Tibial artery (tissue), 4 donors: ENCODE measurements around the gene RNF38.

Experiments used
- DNase-seq, 2 donors: peaks; one replicate each; pipeline ENCODE4 v3.0.0-alpha.2; 2019
- H3K27ac ChIP-seq, 2 donors: fragments of 200-600 bp; sonication (generic) in 1 of 2; 1 replicate in 1 of 2; 2 replicates in 1 of 2; pipeline ENCODE4 v1.5.1; 2018 to 2019; ENCODE audit warnings: mild to moderate bottlenecking in 1 of 2
- H3K27me3 ChIP-seq, 2 donors: fragments of 200-600 bp; sonication (generic) in 1 of 2; one replicate each; pipeline versions ENCODE4 v1.5.1 to v1.6.0; 2016 to 2019
- H3K36me3 ChIP-seq, 3 donors: fragments of 200-600 bp; sonication (generic) in 2 of 3; one replicate each; pipeline ENCODE4 v1.5.1; 2016 to 2019; ENCODE audit warnings: mild to moderate bottlenecking in 2 of 3
- H3K4me1 ChIP-seq, 4 donors: fragments of 200-600 bp; sonication (generic) in 2 of 4; 1 replicate in 3 of 4; 2 replicates in 1 of 4; pipeline ENCODE4 v1.5.1; 2016 to 2019
- H3K4me3 ChIP-seq, 2 donors: fragments of 200-600 bp; sonication (generic) in 1 of 2; 1 replicate in 1 of 2; 2 replicates in 1 of 2; pipeline ENCODE4 v1.5.1; 2018 to 2019; ENCODE audit warnings: mild to moderate bottlenecking in 2 of 2
- H3K9me3 ChIP-seq, 3 donors: fragments of 200-600 bp; sonication (generic) in 1 of 3; one replicate each; pipeline ENCODE4 v1.5.1; 2016 to 2019
- intact Hi-C: fragments of 100-400 bp; cut with DNase I; formaldehyde crosslinking; loops from one replicate; pipeline ENCODE4 v1.15.0; 2023; ENCODE audit warnings: low total_unique reads
- TF ChIP-seq, protein P1 (sequence below), 2 experiments: fragments of 200-600 bp in 1 of 2; fragments of 450-650 bp in 1 of 2; IDR thresholded peaks; one replicate each; pipeline ENCODE4 v1.5.1; 2017 to 2019; ENCODE audit warnings: antibody characterized with exemption in 2 of 2, mild to moderate bottlenecking in 1 of 2, moderate library complexity in 1 of 2

RNF38 gene

GRCh38 chr9:36337865-36338264, 62.2 kb downstream of the RNF38 start:
- no peaks in the 10 kb centered on the region for H3K9me3 ChIP-seq
- peaks cover 40 to 75% (median 55%) of the 10 kb centered on the region in 3 donors for H3K36me3 ChIP-seq
- H3K27ac ChIP-seq, result no peak overlapping the region
- H3K27me3 ChIP-seq, result no peaks in the 10 kb centered on the region
- DNase-seq, result no peak
- TF ChIP-seq, protein P1, sequence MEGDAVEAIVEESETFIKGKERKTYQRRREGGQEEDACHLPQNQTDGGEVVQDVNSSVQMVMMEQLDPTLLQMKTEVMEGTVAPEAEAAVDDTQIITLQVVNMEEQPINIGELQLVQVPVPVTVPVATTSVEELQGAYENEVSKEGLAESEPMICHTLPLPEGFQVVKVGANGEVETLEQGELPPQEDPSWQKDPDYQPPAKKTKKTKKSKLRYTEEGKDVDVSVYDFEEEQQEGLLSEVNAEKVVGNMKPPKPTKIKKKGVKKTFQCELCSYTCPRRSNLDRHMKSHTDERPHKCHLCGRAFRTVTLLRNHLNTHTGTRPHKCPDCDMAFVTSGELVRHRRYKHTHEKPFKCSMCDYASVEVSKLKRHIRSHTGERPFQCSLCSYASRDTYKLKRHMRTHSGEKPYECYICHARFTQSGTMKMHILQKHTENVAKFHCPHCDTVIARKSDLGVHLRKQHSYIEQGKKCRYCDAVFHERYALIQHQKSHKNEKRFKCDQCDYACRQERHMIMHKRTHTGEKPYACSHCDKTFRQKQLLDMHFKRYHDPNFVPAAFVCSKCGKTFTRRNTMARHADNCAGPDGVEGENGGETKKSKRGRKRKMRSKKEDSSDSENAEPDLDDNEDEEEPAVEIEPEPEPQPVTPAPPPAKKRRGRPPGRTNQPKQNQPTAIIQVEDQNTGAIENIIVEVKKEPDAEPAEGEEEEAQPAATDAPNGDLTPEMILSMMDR (IDR thresholded peaks at IDR 0.05), result no peak
- intact Hi-C loops, result loop anchor here (10.0 kb wide), 1 partner anchor 123 kb away; no protein-coding TSS in a partner anchor
- no peaks in the 10 kb centered on the region for H3K4me1 ChIP-seq
- no peak overlapping the region for H3K4me3 ChIP-seq

DNA sequence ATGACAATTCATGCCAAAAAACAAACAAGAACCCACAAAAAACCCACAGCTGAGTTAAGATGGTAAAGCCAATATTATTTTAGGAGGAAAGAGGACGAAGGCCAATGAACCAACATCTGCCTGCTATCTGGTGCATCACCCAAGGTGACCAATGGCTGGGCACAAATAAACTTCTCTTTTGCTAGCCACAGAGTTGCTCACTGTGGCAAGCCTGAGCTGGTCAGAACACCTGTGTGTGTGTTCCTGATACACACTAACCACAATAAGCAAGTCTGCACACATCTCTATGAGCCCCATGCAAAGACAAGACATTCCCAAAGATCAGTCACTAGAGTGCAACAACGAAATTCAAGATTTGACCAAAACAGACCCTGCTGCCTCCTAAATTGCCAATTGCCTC, 63.1 kb downstream of the RNF38 start:
- H3K27ac ChIP-seq, result no peak overlapping the region
- H3K4me3 ChIP-seq, result no peak overlapping the region
- H3K27me3 ChIP-seq, result no peaks in the 10 kb centered on the region
- H3K4me1 ChIP-seq, result no peaks in the 10 kb centered on the region
- TF ChIP-seq, protein P1 (IDR thresholded peaks at IDR 0.05), result no peak
- intact Hi-C loops, result loop anchor here (10.0 kb wide), 1 partner anchor 122 kb away; no protein-coding TSS in a partner anchor
- no peaks in the 10 kb centered on the region for H3K9me3 ChIP-seq
- H3K36me3 ChIP-seq, result peaks cover 40 to 68% (median 54%) of the 10 kb centered on the region in 3 donors
- no peak for DNase-seq

GRCh38 chr9:36336131-36336907, 63.8 kb downstream of the RNF38 start:
- no peak for DNase-seq
- intact Hi-C loops, result loop anchor here (10.0 kb wide), 1 partner anchor 122 kb away; no protein-coding TSS in a partner anchor

DNA sequence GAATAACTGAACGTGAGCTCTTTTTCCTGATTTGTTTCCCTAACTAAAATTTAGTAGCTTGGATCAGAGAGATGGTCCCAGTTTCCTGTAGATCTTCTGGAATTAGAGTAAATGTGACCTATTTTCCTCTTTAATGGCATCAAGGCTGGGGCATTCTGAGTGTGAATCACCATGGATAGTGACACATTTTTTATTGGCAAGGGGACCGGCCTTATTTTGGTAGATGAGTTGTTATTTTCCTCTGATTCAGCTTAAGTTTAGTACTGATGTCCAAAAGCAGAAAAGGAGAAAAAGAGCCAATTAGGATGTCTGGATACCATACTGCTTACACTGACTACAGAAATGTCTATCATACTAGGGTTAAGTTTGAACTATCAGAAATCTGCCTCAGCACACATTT, 68.1 kb downstream of the RNF38 start:
- no peaks in the 10 kb centered on the region for H3K9me3 ChIP-seq
- no peak overlapping the region for H3K27ac ChIP-seq
- no peak for DNase-seq
- H3K27me3 ChIP-seq, result no peaks in the 10 kb centered on the region
- H3K4me1 ChIP-seq, result peaks cover 0 to 5% (median 2%) of the 10 kb centered on the region in 4 donors
- H3K36me3 ChIP-seq, result peaks cover 7 to 18% (median 8%) of the 10 kb centered on the region in 3 donors
- H3K4me3 ChIP-seq, result no peak overlapping the region
- intact Hi-C loops, result loop anchor here (10.0 kb wide), 1 partner anchor 117 kb away; no protein-coding TSS in a partner anchor
- TF ChIP-seq, protein P1 (IDR thresholded peaks at IDR 0.05), result no peak

More at GRCh38 chr9:36336131-36336907, 63.8 kb downstream of the RNF38 start:
- TF ChIP-seq, protein P1 (IDR thresholded peaks at IDR 0.05), result no peak
- no peaks in the 10 kb centered on the region for H3K9me3 ChIP-seq
- no peaks in the 10 kb centered on the region for H3K4me1 ChIP-seq
- H3K36me3 ChIP-seq, result peaks cover 37 to 61% (median 47%) of the 10 kb centered on the region in 3 donors
- no peak overlapping the region for H3K4me3 ChIP-seq
- no peak overlapping the region for H3K27ac ChIP-seq
- no peaks in the 10 kb centered on the region for H3K27me3 ChIP-seq

- Histone ChIP-seq H3K36me3 (peaks cover 0 to 3% (median 0%) of the 10 kb centered on the region in 3 donors), H3K9me3 (no peaks in the 10 kb centered on the region), H3K4me1 (peaks cover 0 to 5% (median 2%) of the 10 kb centered on the region in 4 donors), H3K27ac (no peak overlapping the region), H3K4me3 (no peak overlapping the region), H3K27me3 (no peaks in the 10 kb centered on the region)
- DNase-seq, result no peak
- TF ChIP-seq, protein P1 (IDR thresholded peaks at IDR 0.05), result peak; percentile 74 to 87
- intact Hi-C loops, result loop anchor here (5.0 kb wide), 1 partner anchor 77 kb away; no protein-coding TSS in a partner anchor
Measured at GRCh38 chr9:36328798-36329411, 71.2 kb downstream of the RNF38 start.
